Measurements from ENCODE around the gene DOCK10. TPM values are rescaled to one million over a fixed set of nuclear protein-coding genes. Genes with fewer than 3 reads are reported as not detected.

DOCK10 gene
- total RNA-seq, 2 experiments from 2014 or later = 191 to 198 TPM

DNA sequence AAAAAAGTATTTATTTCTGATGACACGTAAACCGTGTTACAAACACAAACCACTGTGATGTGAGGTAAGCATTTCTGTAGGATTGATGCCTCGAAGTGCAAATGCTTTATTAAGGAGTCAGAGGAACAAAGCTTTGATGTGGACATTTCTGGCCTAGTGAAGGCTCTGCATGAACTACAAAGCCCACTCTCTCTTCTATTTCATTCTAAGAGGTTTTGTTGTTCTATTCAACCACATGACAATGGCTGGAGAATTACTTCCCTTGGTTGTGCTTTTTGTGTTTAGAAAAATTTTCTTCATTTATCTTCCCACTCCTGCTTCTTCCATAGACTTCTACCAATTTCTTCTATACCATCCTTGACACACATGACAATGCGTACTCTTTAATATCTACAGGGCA is 200.4 kb downstream of the DOCK10 start:
- Mint-ChIP-seq H3K36me3 (ENCODE audit: low read depth) (peaks cover 82% of the 10 kb centered on the region), H3K9me3 (peaks cover 4% of the 10 kb centered on the region), H3K27ac (peak overlapping the region; percentile 28), H3K27me3 (no peaks in the 10 kb centered on the region), H3K4me3 (no peak overlapping the region), H3K4me1 (ENCODE audit: low read depth) (peaks cover 2% of the 10 kb centered on the region)
- POLR2A ChIA-PET = no interaction called here
- TF ChIP-seq, protein P1, sequence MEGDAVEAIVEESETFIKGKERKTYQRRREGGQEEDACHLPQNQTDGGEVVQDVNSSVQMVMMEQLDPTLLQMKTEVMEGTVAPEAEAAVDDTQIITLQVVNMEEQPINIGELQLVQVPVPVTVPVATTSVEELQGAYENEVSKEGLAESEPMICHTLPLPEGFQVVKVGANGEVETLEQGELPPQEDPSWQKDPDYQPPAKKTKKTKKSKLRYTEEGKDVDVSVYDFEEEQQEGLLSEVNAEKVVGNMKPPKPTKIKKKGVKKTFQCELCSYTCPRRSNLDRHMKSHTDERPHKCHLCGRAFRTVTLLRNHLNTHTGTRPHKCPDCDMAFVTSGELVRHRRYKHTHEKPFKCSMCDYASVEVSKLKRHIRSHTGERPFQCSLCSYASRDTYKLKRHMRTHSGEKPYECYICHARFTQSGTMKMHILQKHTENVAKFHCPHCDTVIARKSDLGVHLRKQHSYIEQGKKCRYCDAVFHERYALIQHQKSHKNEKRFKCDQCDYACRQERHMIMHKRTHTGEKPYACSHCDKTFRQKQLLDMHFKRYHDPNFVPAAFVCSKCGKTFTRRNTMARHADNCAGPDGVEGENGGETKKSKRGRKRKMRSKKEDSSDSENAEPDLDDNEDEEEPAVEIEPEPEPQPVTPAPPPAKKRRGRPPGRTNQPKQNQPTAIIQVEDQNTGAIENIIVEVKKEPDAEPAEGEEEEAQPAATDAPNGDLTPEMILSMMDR (IDR thresholded peaks at IDR 0.05) = no peak
- DNase-seq (no peak), ATAC-seq (no peak)
- CTCF ChIA-PET = no interaction called here
- intact Hi-C loops (cut with micrococcal nuclease) = no loop called here

- POLR2A ChIA-PET = no interaction called here
These were observed 203.9 kb downstream of the DOCK10 start for GRCh38 chr2:224838335-224838734.

GRCh38 chr2:224837558-224837957 is 204.7 kb downstream of the DOCK10 start:
- Mint-ChIP-seq H3K36me3 (ENCODE audit: low read depth) (peaks cover 76% of the 10 kb centered on the region), H3K4me3 (no peak overlapping the region), H3K27ac (no peak overlapping the region), H3K27me3 (no peaks in the 10 kb centered on the region), H3K4me1 (ENCODE audit: low read depth) (no peaks in the 10 kb centered on the region), H3K9me3 (peaks cover 4% of the 10 kb centered on the region)
- intact Hi-C loops (cut with micrococcal nuclease) = no loop called here
- ChIA-PET POLR2A (no interaction called here), CTCF (interaction anchor here (0.6 to 1.5 kb wide), 2 partner anchors 11 to 38 kb away, joined by 3 to 5 read pairs; no protein-coding TSS in a partner anchor)
- no peak for ATAC-seq
- no peak for DNase-seq
- TF ChIP-seq, protein P1 (IDR thresholded peaks at IDR 0.05) = no peak

More at GRCh38 chr2:224838335-224838734, 203.9 kb downstream of the DOCK10 start:
- ATAC-seq (no peak), DNase-seq (no peak)
- CTCF ChIA-PET = interaction anchor here (1.5 kb wide), 1 partner anchor 10 kb away, joined by 5 read pairs; no protein-coding TSS in a partner anchor
- H3K36me3 Mint-ChIP-seq (ENCODE audit: low read depth) = peaks cover 76% of the 10 kb centered on the region
- H3K9me3 Mint-ChIP-seq = peaks cover 4% of the 10 kb centered on the region
- intact Hi-C loops (cut with micrococcal nuclease) = no loop called here
- TF ChIP-seq, protein P1 (IDR thresholded peaks at IDR 0.05) = no peak
- peaks cover 1% of the 10 kb centered on the region for H3K4me1 Mint-ChIP-seq (ENCODE audit: low read depth)
- no peaks in the 10 kb centered on the region for H3K27me3 Mint-ChIP-seq
- no peak overlapping the region for H3K4me3 Mint-ChIP-seq
- no peak overlapping the region for H3K27ac Mint-ChIP-seq

DNA sequence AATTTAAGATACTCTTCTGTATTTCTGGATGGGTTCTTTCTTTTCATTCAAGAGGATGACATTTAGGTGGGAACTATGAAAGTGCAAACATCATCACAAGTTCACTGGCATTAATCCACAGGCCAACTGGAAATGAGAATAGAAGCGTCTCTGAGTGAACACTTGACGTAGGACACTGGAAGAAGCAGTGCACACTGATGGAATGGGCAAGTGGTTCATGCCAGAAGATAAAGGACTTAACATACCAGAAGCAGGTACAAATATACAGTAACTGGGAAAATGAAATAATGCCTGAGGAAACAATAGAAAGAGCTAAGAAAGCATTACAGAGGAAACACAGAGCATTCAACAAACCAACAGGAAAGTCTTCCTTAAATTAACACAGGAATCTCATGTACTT is 205.2 kb downstream of the DOCK10 start:
- H3K36me3 Mint-ChIP-seq (ENCODE audit: low read depth) = peaks cover 72% of the 10 kb centered on the region
- CTCF ChIA-PET = interaction anchor here (0.6 to 1.5 kb wide), 2 partner anchors 11 to 39 kb away, joined by 3 to 5 read pairs; no protein-coding TSS in a partner anchor
- TF ChIP-seq, protein P1 (IDR thresholded peaks at IDR 0.05) = no peak
- POLR2A ChIA-PET = no interaction called here
- H3K27me3 Mint-ChIP-seq = no peaks in the 10 kb centered on the region
- no peaks in the 10 kb centered on the region for H3K4me1 Mint-ChIP-seq (ENCODE audit: low read depth)
- intact Hi-C loops (cut with micrococcal nuclease) = no loop called here
- no peak overlapping the region for H3K4me3 Mint-ChIP-seq
- DNase-seq (no peak), ATAC-seq (no peak)
- peaks cover 4% of the 10 kb centered on the region for H3K9me3 Mint-ChIP-seq
- no peak overlapping the region for H3K27ac Mint-ChIP-seq

GRCh38 chr2:224836263-224836662 is 206.0 kb downstream of the DOCK10 start:
- intact Hi-C loops (cut with micrococcal nuclease) = no loop called here
- H3K4me1 Mint-ChIP-seq (ENCODE audit: low read depth) = no peaks in the 10 kb centered on the region
- ChIA-PET POLR2A (no interaction called here), CTCF (no interaction called here)
- TF ChIP-seq, protein P1 (IDR thresholded peaks at IDR 0.05) = no peak
- H3K36me3 Mint-ChIP-seq (ENCODE audit: low read depth) = peaks cover 70% of the 10 kb centered on the region
- peaks cover 4% of the 10 kb centered on the region for H3K9me3 Mint-ChIP-seq
- H3K27ac Mint-ChIP-seq = no peak overlapping the region
- DNase-seq (no peak), ATAC-seq (no peak)
- no peak overlapping the region for H3K4me3 Mint-ChIP-seq
- H3K27me3 Mint-ChIP-seq = no peaks in the 10 kb centered on the region

Data from activated CD8-positive, alpha-beta T cell treated with anti-CD3 and anti-CD28 coated beads for 36 hours (primary cell).